ENCODE data around the gene TNFAIP2. TPM values are rescaled to one million over a fixed set of nuclear protein-coding genes. Genes with fewer than 3 reads are reported as not detected.

The TNFAIP2 gene
- total and polyA plus RNA-seq, 2 donors (not counting 3 experiments of a cell fraction or from before 2014, with no cell fraction given): 31.6 to 42.7 TPM

- H3K9me1 ChIP-seq (replicated peaks; ENCODE audit: control insufficient read depth, extremely low read depth, insufficient read depth, low read length): no peaks in the 10 kb centered on the region
- intact Hi-C loops (cut with micrococcal nuclease) (loop anchor here (1.0 kb wide), 1 partner anchor 17 kb away; no protein-coding TSS in a partner anchor), dilution Hi-C loops (cut with MboI; ENCODE audit: extremely low pct_ligation_motif_present, low sequenced_read_pairs) (no loop called here)
- no peak overlapping the region for H3K9ac ChIP-seq (replicated peaks; ENCODE audit: extremely low read depth, insufficient read depth, low read length)
- no peak overlapping the region for H3K27ac ChIP-seq (ENCODE audit: insufficient read depth, low read depth, low read length)
- no peaks in the 10 kb centered on the region for H4K20me1 ChIP-seq (replicated peaks; ENCODE audit: control insufficient read depth, extremely low read depth, insufficient read depth, low read length)
- peak overlapping the region; percentile 89 for H2AFZ ChIP-seq (ENCODE audit: low read depth, low read length)
- no peaks in the 10 kb centered on the region for H3K27me3 ChIP-seq (ENCODE audit: control insufficient read depth in 2 of 2, insufficient read depth in 2 of 2, low read length in 2 of 2)
- peaks cover 4% of the 10 kb centered on the region for H3K4me1 ChIP-seq (ENCODE audit: control insufficient read depth, extremely low read depth, insufficient read depth, low read length)
- no peaks in the 10 kb centered on the region for H3K79me2 ChIP-seq (ENCODE audit: control insufficient read depth, insufficient read depth, low read length)
- DNase-seq (ENCODE audit: low read depth, low spot score) (no peak), FAIRE-seq (no peak)
- ChIA-PET CTCF (interaction anchor here (1.7 kb wide), 1 partner anchor 13 kb away, joined by 5 read pairs; no protein-coding TSS in a partner anchor), POLR2A (no interaction called here)
- BruUV-seq (replicated peaks): no TSS peak
- no peak for TF ChIP-seq MYC (IDR thresholded peaks at IDR 0.05; ENCODE audit: low read depth, low read length)
- TF ChIP-seq POLR2AphosphoS5 (IDR thresholded peaks at IDR 0.05; ENCODE audit: insufficient read depth, low read depth, low read length): no peak
- TF ChIP-seq MAX (IDR thresholded peaks at IDR 0.05; ENCODE audit: insufficient read depth, insufficient read length): no peak
- no peak for TF ChIP-seq CTCF (IDR thresholded peaks at IDR 0.05; ENCODE audit: extremely low read depth in 1 of 2, insufficient read depth in 1 of 2, low read depth in 1 of 2, low read length in 2 of 2)
- no peak for TF ChIP-seq FOS (IDR thresholded peaks at IDR 0.05; ENCODE audit: borderline replicate concordance, insufficient read depth, low read length)
- TF ChIP-seq POLR2A (IDR thresholded peaks at IDR 0.05; ENCODE audit: low read depth, low read length): no peak
- TF ChIP-seq JUN (IDR thresholded peaks at IDR 0.05; ENCODE audit: borderline replicate concordance, insufficient read depth, insufficient read length, low read depth): no peak
- no peak for TF ChIP-seq EZH2 (IDR thresholded peaks at IDR 0.05; ENCODE audit: borderline replicate concordance, low read depth, low read length, severe bottlenecking)
- no peak for TF ChIP-seq GATA2 (IDR thresholded peaks at IDR 0.05; ENCODE audit: insufficient read depth, insufficient read length, low read depth, low read length)
- H3K36me3 ChIP-seq (ENCODE audit: control insufficient read depth in 2 of 2, extremely low read depth in 1 of 2, insufficient read depth in 2 of 2, low read length in 2 of 2): no peaks in the 10 kb centered on the region
- no peaks in the 10 kb centered on the region for H3K9me3 ChIP-seq (replicated peaks; ENCODE audit: control insufficient read depth, insufficient read depth, low read length)
- H3K4me2 ChIP-seq (ENCODE audit: insufficient read depth, low read length): no peak overlapping the region
- no peak overlapping the region for H3K4me3 ChIP-seq (replicated peaks in 1 of 3; ENCODE audit: insufficient read depth in 1 of 3, low read depth in 1 of 3, low read length in 3 of 3)
Measured at GRCh38 chr14:103091883-103092222, 31.4 kb upstream of the TNFAIP2 start.
